NCI-H2029 treated with DMSO at 0.1 percent for 48 hours (cell line): ENCODE results near the gene FTSJ3.
"Not testable (repeated sequence)": the region's sequence is repeated elsewhere in the genome, so short reads cannot be mapped to it uniquely, and the experiment has no call there.

Source experiments
- DNase-seq: peaks from one replicate; lab custom pipeline; 2025; lab: John Stamatoyannopoulos, UW

FTSJ3 gene

DNA sequence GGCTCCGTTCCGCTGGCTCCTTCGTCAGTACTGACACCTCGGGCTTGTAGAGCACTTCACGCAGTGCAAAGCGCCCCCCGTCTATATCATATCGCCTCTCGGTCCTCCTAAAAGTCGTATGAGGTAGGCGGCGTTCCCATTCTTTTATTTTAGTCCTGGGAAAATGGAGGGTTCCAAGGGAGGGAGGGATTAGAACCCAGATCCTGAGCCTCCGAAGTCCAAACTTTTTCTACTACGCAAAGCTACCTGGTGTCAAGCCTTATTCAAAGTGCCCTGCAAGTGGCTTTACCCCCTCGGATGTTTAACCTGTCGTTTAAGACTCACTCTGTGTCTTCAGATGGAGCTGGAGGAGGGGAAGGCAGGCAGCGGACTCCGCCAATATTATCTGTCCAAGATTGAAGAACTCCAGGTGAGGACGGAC, 348 bp upstream of the FTSJ3 start:
- no peak for DNase-seq

DNA sequence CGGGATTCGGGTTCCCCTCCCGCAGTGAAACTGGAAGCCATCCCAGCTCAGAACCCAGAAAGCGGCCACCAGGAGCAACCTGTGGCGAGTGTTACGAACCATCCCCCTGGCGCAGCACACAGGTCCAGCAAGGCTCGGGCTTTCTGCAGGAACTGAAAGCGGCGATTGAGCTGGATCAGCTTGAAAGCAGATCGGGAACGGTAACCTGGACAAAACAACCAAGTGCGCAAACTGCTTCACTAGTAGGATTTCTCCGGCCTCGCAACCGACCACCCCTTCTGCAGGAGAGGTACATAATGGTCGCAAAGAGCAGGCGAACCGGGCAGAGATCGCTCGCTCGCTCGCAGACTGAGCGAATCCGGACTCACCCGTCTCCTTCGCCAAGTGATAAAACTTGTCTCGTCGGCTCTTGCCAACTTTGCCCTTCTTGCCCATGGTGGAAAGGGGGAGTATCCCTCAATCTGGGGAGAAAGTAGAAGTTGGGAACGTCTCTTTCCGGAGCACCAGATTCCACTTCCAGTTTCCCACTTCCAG, 928 bp downstream of the FTSJ3 start:
- no peak for DNase-seq

DNA sequence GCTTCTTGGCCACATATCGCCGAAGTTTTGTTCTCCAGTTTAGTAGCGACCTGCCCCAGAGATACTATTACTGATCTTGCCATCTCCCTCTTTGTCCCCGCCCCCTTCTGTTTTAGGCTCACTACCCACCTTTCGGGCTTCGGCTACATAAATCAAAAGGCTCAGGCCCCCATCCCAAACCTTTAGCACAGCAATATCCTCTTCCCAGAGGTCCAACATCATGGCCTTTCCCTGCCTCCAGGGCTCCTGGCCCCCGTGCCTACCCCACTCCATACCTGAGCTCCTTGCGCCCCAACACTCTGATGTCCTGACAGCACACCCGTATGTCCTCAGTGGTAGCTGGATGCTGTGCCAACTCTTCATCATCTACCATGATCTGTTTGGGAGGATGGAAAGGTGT, 3.1 kb downstream of the FTSJ3 start:
- DNase-seq, result no peak

DNA sequence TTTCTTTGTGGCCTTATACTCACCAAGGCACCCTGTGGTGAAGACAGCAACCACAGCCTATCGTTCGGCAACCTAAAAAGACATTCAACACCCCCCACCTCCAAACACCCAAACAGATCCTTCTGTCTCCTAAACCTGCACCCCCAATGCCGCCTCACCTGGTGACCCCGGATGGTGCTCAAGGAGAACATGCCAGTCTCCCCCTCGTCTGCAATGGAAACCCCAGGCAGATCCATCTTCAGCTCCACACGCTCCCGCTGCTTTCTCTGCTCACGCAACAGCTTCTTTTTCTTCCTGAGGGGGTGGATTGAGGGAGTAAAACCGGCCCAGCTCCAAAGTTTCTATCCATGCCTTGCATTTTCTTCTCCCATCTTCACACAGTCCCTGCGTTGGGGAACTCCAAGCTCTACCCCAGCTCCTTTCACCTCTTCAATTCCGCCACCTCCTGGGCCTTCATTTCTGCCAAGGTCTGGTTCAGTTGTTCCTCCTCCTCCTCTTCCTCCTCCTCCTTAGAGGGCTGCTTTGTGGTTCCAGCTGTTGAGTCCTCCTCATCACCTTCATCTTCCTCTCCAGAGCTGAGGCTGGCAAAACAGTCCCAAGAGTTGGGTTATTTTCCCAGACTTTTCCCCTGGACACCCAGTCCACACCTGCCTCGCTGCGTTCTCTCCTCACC, 3.7 kb downstream of the FTSJ3 start:
- no peak for DNase-seq

DNA sequence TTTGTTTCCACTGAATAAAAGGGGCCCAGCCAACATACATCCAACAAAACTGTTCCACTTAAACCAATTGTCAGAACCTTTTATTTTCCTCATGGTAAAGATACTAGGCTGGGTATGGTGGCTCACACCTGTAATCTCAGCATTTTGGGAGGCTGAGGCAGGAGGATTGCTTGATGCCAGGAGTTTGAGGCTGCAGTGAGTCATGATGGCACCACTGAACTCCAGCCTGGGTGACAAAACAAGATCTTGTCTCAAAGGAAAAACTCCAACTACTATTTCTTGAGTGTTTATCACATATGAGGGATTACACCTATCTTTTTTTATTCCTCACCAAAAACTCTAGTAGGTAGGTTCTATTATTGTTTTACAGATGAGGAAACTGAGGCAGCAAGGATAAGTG, 4.9 kb downstream of the FTSJ3 start:
- no peak for DNase-seq

DNA sequence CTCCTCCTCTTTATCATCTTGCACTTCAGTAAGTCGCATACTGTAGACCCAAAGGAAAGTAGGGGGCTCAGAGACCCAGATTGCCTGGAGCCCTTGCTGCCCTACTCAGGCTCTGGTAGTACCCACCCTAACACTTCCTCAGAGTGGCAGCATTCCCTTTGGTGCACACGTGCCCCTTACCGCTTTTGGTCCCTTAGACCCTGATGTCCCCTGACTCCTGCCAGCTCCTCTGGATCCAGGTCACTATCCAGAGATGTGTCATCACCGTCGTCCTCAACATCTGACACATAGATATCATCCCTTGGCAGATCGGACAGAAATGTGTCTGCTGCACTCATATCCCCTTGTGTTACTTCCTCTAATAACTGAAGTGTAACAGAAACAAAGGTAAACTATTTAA, 5.7 kb downstream of the FTSJ3 start:
- DNase-seq, result no peak

DNA sequence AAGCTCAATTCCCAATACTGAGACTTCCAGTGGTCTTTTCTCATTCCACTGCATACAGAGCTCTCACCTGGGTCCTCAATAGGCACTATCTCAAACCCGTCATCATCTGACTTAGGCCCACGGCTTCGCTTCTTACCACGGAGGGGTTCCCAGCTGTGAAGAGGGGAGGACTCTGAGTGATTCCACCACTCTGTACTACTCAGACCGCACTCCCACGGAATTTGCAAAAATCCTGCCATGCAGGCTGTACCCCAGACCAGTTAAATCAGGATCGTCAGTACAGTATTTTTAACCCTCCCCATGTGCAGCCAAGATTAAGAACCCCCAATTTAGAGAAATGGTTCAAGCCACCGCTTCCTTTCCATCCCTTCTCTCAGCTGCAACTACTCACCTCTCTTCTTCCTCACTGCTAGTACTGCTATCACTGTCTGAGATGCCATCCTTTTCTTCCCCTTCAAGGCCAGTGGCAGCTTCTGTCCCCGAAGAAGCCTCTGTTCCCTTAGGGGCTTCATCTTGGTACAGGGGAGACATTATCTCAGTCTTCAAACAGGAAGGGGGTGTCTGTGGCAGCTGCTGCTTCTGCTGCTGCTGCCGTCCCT, 6.4 kb downstream of the FTSJ3 start:
- no peak for DNase-seq

DNA sequence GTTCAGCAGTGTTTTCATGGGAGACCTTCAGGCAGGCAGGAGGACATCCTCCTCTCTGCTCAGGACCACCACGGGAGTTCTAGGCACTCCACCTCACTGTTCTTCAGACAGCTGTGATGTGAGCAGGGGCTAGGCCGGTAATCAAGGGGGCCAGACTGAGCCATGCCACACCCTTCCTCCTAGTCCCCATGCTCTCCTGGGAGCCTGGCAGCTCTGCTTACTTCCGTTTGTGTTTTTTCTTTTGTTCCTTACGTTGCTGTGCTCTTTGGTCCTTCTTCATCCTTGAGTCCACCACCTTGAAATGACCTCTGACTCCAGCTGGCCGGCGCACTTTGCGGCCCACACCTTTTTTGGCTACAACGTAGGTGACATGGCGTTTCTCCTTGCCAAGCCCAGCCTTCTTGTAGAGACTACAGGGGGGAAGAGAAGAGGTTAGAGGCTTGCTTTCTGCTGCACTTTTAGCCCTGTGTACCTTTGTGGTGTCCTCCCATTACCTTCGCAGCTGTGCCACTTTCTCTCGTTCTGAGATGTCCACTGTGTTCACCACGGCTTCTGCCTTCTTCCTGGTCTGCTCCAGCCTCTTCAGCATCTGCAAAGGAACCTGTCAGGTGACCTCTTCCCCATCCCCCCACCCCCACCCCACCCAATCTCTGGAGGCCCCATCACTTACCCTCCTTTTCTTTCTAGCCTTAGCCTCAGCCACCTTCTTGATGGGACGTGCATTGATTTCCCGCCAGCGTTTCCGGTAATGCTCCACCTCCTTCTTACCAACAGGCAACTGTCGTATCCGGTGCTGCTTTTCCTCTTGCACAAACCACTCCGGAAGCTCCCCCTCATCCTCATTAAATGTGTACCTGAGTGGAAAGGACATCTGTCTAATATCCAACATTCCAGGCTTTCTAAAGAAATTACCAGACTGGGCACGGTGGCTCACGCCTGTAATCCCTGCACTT, 7.6 kb downstream of the FTSJ3 start:
- no peak for DNase-seq

DNA sequence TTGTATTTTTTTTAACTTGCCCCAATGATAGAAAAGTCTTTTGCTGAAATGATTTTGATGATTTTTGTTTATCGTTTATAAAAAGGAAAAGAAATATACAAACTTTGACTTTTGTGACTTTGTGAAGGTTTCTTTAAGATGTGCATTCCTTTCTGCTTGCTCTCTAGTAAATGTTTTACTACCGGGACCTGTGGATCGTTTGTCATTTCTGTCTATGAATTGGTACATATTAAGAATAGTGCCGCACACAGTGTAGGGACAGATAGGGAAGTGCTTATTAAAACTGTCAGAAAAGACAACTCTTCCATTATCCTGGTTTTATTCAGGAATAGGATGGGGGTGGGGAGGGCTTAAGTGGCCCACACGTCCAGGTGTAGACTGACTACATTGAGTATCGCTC, 8.3 kb downstream of the FTSJ3 start:
- DNase-seq, result no peak

DNA sequence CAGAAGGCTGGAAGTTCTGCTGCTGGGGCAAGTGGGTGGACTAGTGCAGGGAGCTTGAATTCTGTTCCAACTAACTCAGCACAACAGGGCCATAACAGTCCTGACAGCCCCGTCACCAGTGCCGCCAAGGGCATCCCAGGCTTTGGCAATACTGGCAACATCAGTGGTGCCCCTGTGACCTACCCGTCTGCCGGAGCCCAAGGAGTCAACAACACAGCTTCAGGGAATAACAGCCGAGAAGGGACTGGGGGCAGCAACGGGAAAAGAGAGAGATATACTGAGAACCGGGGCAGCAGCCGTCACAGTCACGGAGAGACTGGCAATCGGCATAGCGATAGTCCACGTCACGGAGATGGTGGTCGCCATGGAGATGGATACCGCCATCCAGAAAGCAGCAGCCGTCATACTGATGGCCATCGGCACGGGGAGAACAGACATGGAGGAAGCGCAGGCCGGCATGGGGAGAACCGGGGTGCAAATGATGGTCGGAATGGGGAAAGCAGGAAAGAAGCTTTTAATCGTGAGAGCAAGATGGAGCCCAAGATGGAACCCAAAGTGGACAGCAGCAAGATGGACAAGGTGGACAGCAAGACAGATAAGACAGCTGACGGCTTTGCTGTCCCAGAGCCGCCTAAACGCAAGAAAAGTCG, 9.6 kb downstream of the FTSJ3 start:
- no peak for DNase-seq

DNA sequence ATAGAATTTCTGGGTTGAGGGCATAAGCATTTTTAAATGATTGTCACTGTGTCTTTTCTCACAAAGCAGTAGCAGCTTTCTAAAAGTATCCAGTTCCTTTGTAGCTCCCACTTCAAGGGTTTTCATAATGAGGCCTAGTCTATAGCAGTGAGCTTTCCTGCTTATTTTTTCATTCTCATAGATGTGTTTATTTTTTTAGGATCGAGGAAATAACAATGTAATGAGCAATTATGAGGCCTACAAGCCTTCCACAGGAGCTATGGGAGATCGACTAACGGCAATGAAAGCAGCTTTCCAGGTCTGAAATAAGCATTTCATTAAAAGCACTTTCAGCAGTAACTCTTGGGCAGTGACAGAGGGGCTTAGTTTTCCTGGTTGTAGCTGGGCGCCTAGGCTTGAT, 10.8 kb downstream of the FTSJ3 start:
- DNase-seq, result no peak

DNA sequence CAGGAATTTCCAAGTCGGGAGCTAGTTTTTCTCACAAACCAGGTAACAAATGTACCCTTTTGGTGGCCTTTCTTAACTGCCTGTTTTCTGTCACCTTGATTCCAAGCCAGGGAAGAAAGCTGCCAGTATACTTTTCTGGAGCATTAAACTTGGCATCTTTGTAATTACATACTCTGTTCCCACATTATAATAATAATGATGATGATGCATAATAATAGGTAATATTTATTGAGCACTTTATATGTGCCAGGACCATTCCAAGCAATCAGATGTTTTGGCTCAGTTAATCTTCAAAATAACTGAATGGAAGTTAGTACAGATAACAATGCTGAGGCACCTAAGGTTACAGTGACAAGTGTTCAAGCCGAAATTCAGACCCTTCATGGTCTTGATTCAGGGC, 11.3 kb downstream of the FTSJ3 start:
- no peak for DNase-seq

DNA sequence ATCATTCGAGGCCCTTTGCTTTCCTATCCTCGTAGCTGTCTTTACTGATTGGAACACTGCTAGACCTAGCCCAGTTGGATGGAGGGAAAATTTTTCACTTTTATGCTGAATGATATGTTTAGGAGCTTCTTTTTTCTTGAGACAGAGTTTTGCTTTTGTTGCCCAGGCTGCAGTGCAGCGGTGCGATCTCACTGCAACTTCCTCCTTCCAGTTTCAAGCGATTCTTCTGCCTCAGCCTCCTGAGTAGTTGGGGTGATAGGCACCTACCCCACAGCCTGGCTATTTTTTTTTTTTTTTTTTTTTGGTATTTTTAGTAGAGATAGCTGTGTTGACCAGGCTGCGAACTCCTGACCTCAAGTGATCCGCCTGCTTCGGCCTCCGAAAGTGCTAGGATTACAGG, 17.5 kb downstream of the FTSJ3 start:
- no peak for DNase-seq

DNA sequence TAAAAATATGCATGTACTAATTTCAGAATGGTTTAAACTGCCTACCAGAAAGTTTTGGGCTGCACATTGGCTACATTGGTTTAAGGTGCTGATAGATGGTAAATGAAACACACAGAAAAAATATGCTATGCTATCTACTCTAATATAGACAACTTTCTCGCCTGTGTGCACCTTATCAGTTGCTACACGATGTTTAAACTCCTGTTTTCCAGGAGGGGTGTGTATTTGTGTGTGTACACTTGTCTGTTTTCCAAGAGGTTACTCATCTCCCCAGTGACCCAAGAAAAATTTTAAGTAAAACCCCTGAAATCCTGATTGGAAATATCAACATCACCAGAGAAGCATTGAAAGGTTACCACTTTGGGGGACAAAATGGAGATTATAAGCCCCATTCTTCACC, 21.9 kb downstream of the FTSJ3 start:
- no peak for DNase-seq

DNA sequence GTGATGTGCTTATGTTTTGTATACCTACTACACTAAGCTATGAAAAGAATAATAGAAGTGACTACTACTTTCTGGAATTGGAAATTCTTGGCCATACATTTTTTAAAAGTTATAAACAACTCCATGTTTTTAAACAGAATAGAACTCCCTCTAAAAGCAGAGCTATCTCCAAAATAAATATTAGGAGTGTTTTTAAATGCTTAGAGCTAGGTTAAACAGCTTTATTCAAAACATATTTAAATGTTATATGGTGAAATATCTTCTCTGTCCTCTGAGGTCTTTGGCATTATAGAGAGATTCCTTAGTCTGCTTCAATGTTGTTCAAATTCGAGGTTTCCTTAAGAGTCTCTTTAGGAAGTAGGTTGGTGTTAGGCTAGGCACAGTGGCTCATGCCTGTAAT, 23.1 kb downstream of the FTSJ3 start:
- DNase-seq, result no peak

DNA sequence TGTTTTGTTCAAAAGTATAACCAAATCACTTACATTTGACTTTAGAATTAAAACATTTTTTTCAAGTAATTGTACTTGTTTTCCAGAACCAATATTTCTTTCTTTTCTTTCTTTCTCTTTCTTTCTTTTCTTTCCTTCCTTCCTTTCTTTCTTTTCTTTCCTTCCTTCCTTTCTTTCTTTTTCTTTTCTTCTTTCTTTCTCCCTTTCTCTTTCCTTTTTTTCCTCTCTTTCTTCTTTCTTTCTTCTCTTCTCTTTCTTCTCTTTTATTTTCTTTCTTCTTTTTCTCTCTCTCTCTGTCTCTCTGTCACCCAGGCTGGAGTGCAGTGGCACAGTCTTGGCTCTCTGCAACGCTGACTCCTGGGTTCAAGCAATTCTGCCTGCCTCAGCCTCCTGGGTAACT, 26.7 kb downstream of the FTSJ3 start:
- no peak for DNase-seq

DNA sequence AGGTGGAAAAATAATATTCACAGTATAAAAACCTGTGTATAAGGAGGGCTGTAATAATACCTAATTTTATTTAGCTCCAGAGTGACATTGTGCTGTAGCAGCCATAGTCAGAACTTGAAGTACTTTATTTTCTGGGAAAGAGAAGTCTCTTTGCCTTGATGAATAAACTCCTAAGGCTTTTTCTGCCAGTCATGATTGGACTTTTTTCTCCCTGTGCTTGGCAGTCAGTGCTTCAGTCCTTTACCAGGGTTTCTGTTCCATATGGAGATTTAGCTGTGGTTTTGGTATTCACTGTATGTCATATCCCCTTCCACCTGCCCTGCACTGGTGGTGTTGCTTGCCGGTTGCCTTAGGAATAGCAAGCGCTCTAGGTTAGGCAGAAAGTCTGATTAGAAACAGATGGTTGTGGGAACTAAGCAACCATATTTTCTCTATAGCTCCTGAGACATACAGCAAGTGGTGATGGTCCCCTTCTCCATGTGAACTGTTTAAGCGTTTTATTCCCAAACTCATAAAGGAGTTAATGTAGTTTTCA, 28.8 kb downstream of the FTSJ3 start:
- DNase-seq, result no peak

DNA sequence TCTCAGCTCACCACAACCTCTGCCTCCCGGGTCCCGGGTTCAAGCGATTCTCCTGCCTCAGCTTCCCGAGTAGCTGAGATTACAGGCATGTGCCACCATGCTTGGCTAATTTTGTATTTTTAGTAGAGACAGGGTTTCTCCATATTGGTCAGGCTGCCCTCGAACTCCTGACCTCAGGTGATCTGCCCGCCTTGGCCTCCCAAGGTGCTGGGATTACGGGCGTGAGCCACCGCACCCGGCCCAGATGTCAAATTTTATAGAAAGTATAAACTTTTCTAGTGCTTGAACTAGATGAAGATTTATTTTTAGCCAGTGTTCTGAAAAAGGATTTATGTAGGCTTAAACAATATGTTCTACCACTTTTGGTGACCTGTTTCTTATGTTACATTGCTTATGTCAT, 31.1 kb downstream of the FTSJ3 start:
- not testable (repeated sequence) for DNase-seq

DNA sequence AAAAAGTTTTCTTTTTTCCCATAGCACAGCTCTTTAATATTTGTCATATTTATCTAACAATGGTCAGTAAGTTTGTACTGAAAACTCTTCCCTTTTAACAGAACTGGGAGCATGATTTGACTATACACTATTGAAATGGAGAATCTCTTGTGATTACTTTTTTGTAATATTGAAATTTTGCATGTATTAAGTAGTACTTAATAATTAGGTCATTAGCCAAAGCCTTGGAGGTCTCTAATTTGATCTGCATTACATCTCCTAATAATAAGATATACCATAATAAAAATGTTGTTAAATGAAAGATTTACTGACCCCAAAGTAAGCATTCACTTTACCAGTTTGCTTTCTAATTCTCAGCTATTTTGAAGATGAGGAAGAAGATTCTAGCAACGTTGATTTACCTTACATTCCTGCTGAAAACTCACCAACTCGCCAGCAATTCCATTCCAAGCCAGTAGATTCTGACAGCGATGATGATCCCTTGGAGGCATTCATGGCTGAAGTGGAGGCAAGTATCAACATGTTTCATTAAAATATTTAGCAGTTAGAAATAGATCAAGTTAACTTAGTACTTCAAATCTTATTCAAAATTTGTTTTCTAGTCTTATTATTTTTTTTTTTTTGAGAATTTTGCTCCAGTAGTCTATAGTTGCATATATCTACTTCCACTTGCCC, 35.3 kb downstream of the FTSJ3 start:
- no peak for DNase-seq

DNA sequence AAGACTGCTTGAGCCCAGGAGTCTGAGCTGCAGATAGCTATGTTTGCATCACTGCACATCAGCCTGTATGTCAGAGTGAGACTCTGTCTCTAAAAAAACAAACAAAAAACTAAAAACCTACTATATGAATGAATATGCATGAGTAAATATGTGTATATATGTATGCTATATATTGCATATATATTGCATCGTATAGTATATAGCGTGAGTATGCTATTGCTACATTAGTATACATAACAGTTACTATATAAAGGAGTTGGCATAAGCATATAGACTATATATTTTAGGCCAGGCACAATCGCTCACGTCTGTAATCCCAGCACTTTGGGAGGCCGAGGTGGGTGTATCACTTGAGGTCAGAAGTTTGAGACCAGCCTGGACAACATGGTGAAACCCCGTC, 37.4 kb downstream of the FTSJ3 start:
- no peak for DNase-seq

DNA sequence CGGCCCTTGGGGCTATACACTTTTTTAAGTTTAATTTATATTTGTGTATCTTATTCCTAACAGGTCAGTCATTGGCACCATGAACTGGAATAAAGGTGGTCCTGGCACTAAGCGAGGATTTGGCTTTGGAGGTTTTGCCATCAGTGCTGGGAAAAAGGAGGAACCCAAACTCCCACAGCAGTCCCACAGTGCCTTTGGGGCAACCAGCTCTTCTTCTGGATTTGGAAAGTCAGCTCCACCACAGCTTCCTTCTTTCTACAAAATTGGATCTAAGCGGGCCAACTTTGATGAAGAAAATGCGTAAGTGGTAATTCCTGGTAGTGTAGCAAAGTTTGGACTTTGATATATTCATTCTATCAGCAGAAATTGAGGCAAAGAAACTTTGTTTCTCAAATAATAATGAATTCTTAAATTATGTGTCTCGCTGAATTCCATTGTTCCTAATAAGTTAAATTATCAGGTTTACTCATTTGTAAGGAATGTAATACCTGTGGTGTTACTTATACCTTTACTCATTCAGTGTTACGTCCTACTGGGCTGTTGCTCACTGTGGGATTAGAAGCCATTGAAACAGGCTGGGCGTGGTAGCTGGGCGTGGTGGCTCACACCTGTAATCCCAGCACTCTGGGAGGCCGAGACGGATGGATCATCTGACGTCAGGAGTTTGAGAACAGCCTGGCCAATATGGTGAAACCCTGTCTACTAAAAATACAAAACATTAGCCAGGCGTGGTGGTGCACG, 40.3 kb downstream of the FTSJ3 start:
- no peak for DNase-seq
